GM06990 (cell line): ENCODE data around the gene TCF7L1.

Experiments used
- DNase-seq: peaks from one replicate; pipeline ENCODE4 v3.0.0-alpha.2; 2011; ENCODE audit not compliant: insufficient read length; ENCODE audit errors: extremely low read depth
- H3K27me3 ChIP-seq: replicated peaks from 2 replicates; pipeline ENCODE4 v1.6.0; 2011; ENCODE audit warnings: low read length; ENCODE audit not compliant: control insufficient read depth, insufficient read depth
- H3K36me3 ChIP-seq: 2 replicates; pipeline ENCODE4 v1.5.1; 2011; ENCODE audit warnings: low read length; ENCODE audit not compliant: control insufficient read depth, insufficient read depth
- H3K4me3 ChIP-seq: replicated peaks from 2 replicates; pipeline ENCODE4 v1.5.1; 2011; ENCODE audit warnings: low read depth, mild to moderate bottlenecking, control low read depth, low read length
- CTCF ChIP-seq: IDR thresholded peaks from 2 replicates; pipeline ENCODE4 v1.5.1; 2011; ENCODE audit warnings: low read length, control low read depth, mild to moderate bottlenecking, inconsistent platforms; ENCODE audit not compliant: insufficient read depth, poor library complexity, severe bottlenecking

The TCF7L1 gene

GRCh38 chr2:85171916-85172315 is 38.7 kb downstream of the TCF7L1 start:
- no peak for TF ChIP-seq CTCF
- Histone ChIP-seq H3K4me3 (no peak overlapping the region), H3K36me3 (no peaks in the 10 kb centered on the region), H3K27me3 (peaks cover 3% of the 10 kb centered on the region; the same call in 1 of the 2 replicates)
- DNase-seq, result no peak

DNA sequence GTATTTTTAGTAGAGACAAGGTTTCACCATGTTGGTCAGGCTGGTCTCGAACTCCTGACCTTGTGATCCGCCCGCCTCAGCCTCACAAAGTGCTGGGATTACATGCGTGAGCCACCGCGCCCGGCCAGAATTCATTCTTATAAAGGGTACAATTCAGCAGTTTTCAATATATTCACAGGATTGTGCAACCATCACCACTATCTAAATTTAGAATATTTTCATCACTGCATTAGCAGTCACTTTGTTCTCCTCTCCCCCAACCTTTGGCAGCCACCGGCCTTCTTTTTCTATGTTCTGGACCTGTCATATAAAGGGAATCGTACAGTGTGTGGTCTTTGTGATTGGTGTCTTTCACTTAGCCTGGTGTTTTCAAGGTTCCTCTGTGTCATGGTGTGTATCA is 40.7 kb downstream of the TCF7L1 start:
- Histone ChIP-seq H3K4me3 (no peak overlapping the region), H3K27me3 (peaks cover 3% of the 10 kb centered on the region; the same call in 1 of the 2 replicates), H3K36me3 (no peaks in the 10 kb centered on the region)
- TF ChIP-seq CTCF, result no peak
- no peak for DNase-seq

GRCh38 chr2:85174943-85175342 is 41.8 kb downstream of the TCF7L1 start:
- Histone ChIP-seq H3K36me3 (no peaks in the 10 kb centered on the region), H3K4me3 (no peak overlapping the region), H3K27me3 (peaks cover 3% of the 10 kb centered on the region; the same call in 1 of the 2 replicates)
- TF ChIP-seq CTCF, result no peak
- no peak for DNase-seq

- no peak for TF ChIP-seq CTCF
- H3K36me3 ChIP-seq, result no peaks in the 10 kb centered on the region
- no peak for DNase-seq
- no peak overlapping the region for H3K4me3 ChIP-seq
- H3K27me3 ChIP-seq, result peaks cover 3% of the 10 kb centered on the region; the same call in 1 of the 2 replicates
Observed at GRCh38 chr2:85175369-85176299, 42.4 kb downstream of the TCF7L1 start.

DNA sequence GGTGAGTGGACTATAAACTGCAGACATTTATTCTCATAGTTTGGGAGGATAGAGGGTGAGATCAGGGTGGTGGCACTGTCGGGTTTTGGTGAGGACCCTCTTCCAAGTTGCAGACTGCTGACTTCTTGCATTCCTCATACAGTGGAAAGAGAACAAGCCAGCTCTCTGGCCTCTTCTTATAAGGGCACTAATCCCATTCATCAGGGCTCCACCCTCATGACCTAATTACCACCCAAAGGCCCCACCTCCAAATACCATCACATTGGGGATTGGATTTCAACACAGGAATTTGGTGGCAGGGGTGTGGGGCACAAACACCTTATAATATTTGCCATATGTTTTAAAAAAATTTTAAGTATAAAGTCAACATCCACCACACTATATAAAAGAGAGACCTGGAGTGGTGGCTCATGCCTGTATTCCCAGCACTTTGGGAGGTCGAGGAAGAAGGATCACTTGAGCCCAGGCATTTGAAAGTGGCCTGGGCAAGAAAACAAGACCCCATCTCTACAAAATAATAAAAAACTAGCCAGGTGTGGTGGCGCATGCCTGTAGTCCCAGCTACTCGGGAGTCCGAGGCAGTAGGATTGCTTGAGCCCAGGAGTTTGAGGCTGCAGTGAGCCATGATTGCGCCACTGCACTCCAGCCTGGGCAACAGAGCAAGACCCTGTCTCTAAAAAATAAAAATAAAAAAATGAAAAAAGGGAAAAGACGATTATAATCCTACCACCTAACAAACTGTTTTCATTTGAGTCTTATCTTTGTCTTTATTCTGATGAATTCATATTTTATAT is 44.0 kb downstream of the TCF7L1 start:
- TF ChIP-seq CTCF, result no peak
- Histone ChIP-seq H3K27me3 (peaks cover 3% of the 10 kb centered on the region), H3K4me3 (no peak overlapping the region), H3K36me3 (no peaks in the 10 kb centered on the region)
- no peak for DNase-seq
